ENCODE measurements around the gene TAOK3. TPM values are rescaled to one million over a fixed set of nuclear protein-coding genes. Genes with fewer than 3 reads are reported as not detected.

TAOK3 gene
- total and polyA plus RNA-seq, 3 donors from 2014 or later = 20.5 to 64.8 (median 51.9) TPM

DNA sequence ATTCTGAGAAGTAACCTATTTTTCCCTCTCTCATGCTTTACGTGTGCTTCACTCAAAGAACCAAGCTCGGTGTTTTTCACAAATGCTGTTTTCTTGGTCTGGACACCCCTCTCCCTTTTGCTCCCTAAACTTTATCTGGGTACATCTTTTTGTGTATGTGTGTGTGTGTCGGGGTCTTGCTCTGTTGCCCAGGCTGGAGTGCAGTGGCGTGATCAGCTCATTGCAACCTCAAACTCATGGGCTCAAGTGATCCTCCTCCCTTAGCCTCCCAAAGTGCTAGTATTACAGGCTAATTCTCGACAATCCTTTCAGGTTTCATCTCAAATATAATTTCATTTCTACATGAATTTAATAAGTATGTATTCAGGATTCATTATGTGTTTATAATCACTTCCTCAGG is 153.6 kb downstream of the TAOK3 start:
- Histone ChIP-seq H3K4me3 (no peak overlapping the region), H3K36me3 (ENCODE audit: low read depth, missing control alignments) (no peaks in the 10 kb centered on the region), H3K4me1 (peaks cover 3% of the 10 kb centered on the region), H3K27me3 (no peaks in the 10 kb centered on the region), H3K9me3 (no peaks in the 10 kb centered on the region), H3K27ac (no peak overlapping the region)
- TF ChIP-seq, protein P1, sequence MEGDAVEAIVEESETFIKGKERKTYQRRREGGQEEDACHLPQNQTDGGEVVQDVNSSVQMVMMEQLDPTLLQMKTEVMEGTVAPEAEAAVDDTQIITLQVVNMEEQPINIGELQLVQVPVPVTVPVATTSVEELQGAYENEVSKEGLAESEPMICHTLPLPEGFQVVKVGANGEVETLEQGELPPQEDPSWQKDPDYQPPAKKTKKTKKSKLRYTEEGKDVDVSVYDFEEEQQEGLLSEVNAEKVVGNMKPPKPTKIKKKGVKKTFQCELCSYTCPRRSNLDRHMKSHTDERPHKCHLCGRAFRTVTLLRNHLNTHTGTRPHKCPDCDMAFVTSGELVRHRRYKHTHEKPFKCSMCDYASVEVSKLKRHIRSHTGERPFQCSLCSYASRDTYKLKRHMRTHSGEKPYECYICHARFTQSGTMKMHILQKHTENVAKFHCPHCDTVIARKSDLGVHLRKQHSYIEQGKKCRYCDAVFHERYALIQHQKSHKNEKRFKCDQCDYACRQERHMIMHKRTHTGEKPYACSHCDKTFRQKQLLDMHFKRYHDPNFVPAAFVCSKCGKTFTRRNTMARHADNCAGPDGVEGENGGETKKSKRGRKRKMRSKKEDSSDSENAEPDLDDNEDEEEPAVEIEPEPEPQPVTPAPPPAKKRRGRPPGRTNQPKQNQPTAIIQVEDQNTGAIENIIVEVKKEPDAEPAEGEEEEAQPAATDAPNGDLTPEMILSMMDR (IDR thresholded peaks at IDR 0.05) = no peak
- no peak for TF ChIP-seq POLR2A (IDR thresholded peaks at IDR 0.05)
- intact Hi-C loops (cut with DNase I; ENCODE audit: low total_unique reads) = no loop called here
- no peak for DNase-seq
- WGBS, 2 donors = 92 to 93% methylated on average over 5 of the region's 5 CpGs

DNA sequence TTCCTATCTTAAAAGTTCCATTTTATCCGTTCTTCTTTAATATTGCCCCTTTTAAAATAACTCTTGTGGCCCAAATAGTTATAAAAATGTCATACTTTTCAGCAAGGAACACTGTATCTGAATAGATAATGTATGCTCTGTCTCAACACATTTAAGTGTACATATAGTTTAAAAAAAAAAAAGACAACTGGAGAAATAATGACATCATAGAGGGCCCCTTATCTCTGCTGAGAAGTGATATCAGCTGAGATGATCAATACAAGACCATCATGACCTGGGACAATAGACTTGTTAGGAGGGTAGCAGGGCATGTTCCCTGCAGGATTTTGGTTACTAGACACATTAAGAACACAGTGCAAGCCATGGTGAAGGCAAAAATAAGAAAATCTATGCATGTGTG is 159.3 kb downstream of the TAOK3 start:
- H3K4me1 ChIP-seq = no peaks in the 10 kb centered on the region
- H3K9me3 ChIP-seq = no peaks in the 10 kb centered on the region
- WGBS, 2 donors = 94 to 98% methylated on average over 1 of the region's 1 CpG
- H3K27me3 ChIP-seq = no peaks in the 10 kb centered on the region
- no peak overlapping the region for H3K27ac ChIP-seq
- TF ChIP-seq, protein P1 (IDR thresholded peaks at IDR 0.05) = no peak
- TF ChIP-seq POLR2A (IDR thresholded peaks at IDR 0.05) = no peak
- no peaks in the 10 kb centered on the region for H3K36me3 ChIP-seq (ENCODE audit: low read depth, missing control alignments)
- intact Hi-C loops (cut with DNase I; ENCODE audit: low total_unique reads) = no loop called here
- no peak overlapping the region for H3K4me3 ChIP-seq
- DNase-seq = no peak

DNA sequence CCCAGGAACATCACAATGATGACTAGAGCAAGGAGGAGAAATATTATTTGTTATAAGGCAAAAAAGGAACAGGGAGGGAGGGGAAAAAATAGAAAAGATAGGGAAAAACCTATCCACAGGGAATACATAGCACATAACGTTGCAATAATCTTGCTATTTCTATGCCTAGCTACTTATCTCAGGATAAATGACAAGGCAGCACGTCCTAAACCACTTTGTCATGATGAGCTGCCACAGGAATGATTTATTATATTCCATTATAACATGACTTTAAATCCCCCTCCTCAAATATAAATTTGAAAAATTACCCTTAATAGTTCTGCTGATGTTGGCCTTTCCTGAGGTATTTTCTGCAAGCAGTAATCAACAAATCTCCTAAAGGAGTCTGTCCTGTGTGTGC is 160.1 kb downstream of the TAOK3 start:
- TF ChIP-seq, protein P1 (IDR thresholded peaks at IDR 0.05) = no peak
- TF ChIP-seq POLR2A (IDR thresholded peaks at IDR 0.05) = no peak
- WGBS, 2 donors = 79 to 86% methylated on average over 2 of the region's 2 CpGs
- Histone ChIP-seq H3K4me1 (no peaks in the 10 kb centered on the region), H3K27me3 (no peaks in the 10 kb centered on the region), H3K36me3 (ENCODE audit: low read depth, missing control alignments) (no peaks in the 10 kb centered on the region), H3K27ac (no peak overlapping the region), H3K9me3 (no peaks in the 10 kb centered on the region), H3K4me3 (no peak overlapping the region)
- DNase-seq = no peak
- intact Hi-C loops (cut with DNase I; ENCODE audit: low total_unique reads) = no loop called here

DNA sequence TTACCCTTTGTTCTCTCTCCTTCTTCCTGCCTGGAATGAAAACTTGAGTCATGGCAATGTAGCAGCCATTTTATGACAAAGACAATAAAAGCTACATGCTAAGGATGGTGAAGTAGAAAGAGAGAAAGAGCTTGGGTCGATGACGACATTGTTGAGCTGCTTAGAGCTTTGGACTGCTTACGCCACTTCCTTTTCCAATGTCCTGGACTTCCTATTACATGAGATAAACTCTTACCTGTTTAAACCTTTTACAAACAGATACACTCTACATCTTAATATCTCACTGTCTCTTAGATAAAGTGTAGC is 166.6 kb downstream of the TAOK3 start:
- H3K4me3 ChIP-seq = no peak overlapping the region
- no peaks in the 10 kb centered on the region for H3K27me3 ChIP-seq
- H3K27ac ChIP-seq = no peak overlapping the region
- 90 to 93% methylated on average over 3 of the region's 3 CpGs for WGBS, 2 donors
- TF ChIP-seq, protein P1 (IDR thresholded peaks at IDR 0.05) = no peak
- TF ChIP-seq POLR2A (IDR thresholded peaks at IDR 0.05) = no peak
- H3K4me1 ChIP-seq = no peaks in the 10 kb centered on the region
- H3K36me3 ChIP-seq (ENCODE audit: low read depth, missing control alignments) = no peaks in the 10 kb centered on the region
- H3K9me3 ChIP-seq = no peaks in the 10 kb centered on the region
- DNase-seq = no peak
- intact Hi-C loops (cut with DNase I; ENCODE audit: low total_unique reads) = no loop called here

DNA sequence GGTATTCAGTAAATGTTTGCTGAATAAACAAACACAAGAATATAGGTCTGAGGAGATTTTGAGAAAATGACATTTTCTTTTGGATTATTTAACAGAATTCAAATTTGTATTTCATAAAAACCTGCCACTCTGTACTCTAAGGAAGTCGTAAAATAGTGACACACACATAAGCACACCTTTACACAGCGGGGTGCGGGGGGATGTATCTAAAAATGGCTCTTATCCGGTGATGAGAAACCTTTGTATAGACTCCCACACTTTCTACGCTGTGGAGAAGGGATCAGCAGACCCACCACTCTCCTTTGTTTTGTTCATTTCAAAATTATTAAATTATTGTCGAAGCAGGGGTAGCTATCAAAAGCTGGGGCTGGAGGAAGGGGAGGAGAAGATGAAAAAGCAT is 178.7 kb downstream of the TAOK3 start:
- DNase-seq = no peak
- TF ChIP-seq, protein P1 (IDR thresholded peaks at IDR 0.05) = no peak
- no peak for TF ChIP-seq POLR2A (IDR thresholded peaks at IDR 0.05)
- no peak overlapping the region for H3K27ac ChIP-seq
- H3K27me3 ChIP-seq = no peaks in the 10 kb centered on the region
- peaks cover 3% of the 10 kb centered on the region for H3K4me1 ChIP-seq
- H3K36me3 ChIP-seq (ENCODE audit: low read depth, missing control alignments) = no peaks in the 10 kb centered on the region
- no peaks in the 10 kb centered on the region for H3K9me3 ChIP-seq
- 66 to 80% methylated on average over 6 of the region's 6 CpGs for WGBS, 2 donors
- intact Hi-C loops (cut with DNase I; ENCODE audit: low total_unique reads) = no loop called here
- no peak overlapping the region for H3K4me3 ChIP-seq
